ENCODE measurements around the gene SZT2.

SZT2 gene

DNA sequence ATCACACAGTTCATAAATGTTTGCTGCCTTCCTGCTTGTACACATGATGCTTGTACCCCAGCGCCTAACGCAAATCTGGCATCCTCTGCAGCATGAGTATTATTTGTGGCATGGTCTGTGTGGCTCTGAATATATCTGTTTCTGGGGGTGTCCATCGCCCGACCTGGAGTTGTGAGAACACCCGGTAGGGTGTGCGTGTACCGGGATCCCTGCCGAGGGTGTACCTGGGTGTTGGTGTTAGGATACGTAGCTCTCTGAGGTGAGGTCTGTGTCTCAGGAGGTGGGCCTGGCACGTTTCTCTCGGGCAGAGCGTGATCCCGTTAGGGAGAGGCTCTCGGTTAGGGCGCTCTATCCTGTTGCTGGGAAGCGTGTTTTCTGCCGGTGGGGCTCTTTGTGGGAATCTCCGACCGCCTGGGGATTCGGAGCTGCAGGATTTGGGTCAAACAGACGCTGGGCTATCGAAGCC, 41.3 kb upstream of the SZT2 start:
- no peaks in the 10 kb centered on the region for H3K36me3 ChIP-seq
- no peaks in the 10 kb centered on the region for H3K27me3 ChIP-seq
- H3K4me1 ChIP-seq: peaks cover 0 to 21% (median 10%) of the 10 kb centered on the region in 4 donors
- no peaks in the 10 kb centered on the region for H3K9me3 ChIP-seq
- TF ChIP-seq, protein P1, sequence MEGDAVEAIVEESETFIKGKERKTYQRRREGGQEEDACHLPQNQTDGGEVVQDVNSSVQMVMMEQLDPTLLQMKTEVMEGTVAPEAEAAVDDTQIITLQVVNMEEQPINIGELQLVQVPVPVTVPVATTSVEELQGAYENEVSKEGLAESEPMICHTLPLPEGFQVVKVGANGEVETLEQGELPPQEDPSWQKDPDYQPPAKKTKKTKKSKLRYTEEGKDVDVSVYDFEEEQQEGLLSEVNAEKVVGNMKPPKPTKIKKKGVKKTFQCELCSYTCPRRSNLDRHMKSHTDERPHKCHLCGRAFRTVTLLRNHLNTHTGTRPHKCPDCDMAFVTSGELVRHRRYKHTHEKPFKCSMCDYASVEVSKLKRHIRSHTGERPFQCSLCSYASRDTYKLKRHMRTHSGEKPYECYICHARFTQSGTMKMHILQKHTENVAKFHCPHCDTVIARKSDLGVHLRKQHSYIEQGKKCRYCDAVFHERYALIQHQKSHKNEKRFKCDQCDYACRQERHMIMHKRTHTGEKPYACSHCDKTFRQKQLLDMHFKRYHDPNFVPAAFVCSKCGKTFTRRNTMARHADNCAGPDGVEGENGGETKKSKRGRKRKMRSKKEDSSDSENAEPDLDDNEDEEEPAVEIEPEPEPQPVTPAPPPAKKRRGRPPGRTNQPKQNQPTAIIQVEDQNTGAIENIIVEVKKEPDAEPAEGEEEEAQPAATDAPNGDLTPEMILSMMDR (IDR thresholded peaks at IDR 0.05): no peak
- H3K4me3 ChIP-seq: peak overlapping the region; percentile 59 to 82
- peak in 1 of 2 donors; percentile 37 for DNase-seq
- intact Hi-C loops (cut with DNase I; ENCODE audit: low total_unique reads): loop anchor here (10.0 kb wide), 1 partner anchor 424 kb away; no protein-coding TSS in a partner anchor
- H3K27ac ChIP-seq: peak overlapping the region; percentile 86 to 93

DNA sequence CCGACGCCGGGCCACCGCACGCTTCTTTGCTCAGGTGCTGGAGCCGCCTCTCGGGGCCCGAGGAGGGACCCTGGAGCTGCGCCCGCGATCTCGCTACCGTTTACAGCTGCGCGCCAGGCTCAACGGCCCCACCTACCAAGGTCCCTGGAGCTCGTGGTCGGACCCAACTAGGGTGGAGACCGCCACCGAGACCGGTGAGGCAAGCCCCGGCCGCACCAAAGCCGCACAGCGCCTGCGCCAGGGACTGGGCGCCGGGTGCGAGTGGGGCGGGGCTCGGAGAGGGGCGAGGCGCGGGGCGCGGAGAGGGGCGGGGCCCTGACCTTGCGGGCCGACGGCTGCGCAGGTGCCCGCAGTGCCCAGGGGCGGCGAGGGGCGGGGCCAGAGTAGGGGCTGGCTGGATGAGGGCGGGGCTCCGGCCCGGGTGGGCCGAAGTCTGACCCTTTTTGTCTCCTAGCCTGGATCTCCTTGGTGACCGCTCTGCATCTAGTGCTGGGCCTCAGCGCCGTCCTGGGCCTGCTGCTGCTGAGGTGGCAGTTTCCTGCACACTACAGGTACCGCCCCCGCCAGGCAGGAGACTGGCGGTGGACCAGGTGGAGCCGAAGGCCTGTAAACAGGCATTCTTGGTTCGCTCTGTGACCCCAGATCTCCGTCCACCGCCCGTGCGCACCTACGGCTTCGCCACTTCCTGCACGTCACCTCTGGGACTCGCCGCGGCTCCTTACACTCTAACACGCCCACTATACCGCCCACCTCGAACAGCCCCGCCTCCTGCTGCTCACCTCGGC, 40.7 kb upstream of the SZT2 start:
- TF ChIP-seq, protein P1 (IDR thresholded peaks at IDR 0.05): no peak
- H3K27me3 ChIP-seq: no peaks in the 10 kb centered on the region
- intact Hi-C loops (cut with DNase I; ENCODE audit: low total_unique reads): loop anchor here (10.0 kb wide), 1 partner anchor 424 kb away; no protein-coding TSS in a partner anchor
- peak; percentile 65 to 89 for DNase-seq
- peak overlapping the region; percentile 86 to 93 for H3K27ac ChIP-seq
- H3K9me3 ChIP-seq: no peaks in the 10 kb centered on the region
- peaks cover 0 to 19% (median 10%) of the 10 kb centered on the region in 4 donors for H3K4me1 ChIP-seq
- no peaks in the 10 kb centered on the region for H3K36me3 ChIP-seq
- H3K4me3 ChIP-seq: peak overlapping the region; percentile 59 to 82

DNA sequence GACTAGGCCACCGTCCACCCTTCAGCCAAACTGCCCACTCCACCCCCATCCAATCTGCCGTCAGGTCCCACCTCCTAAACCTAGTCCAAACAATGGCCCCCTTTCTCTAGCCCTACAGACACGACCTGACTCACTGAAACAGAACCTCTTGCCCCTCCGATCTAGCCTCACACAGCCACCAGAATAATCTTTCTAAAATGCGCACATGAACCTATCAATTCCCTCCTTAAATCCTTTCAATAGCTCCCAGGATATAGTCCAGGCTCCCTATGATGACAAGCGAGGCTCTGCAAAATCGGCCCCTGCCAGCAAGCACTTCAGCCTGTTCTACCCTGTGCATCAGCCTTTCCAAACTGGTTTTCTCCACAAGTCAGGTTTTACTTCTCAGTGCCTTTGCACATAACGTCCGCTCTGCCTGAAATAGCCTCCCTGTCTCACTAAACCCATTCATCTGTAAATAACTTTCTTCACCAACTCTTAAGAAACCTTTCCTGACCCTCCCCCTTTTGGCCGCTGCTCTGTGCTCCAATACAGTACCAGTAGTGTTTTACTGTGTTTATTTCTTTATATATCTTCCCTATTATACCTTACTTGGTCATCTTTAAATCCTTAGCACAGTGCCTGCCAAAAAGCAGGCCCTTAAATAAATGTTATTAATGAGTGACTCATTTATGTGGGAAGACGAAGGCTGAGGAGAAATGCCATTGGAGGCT, 39.9 kb upstream of the SZT2 start:
- no peaks in the 10 kb centered on the region for H3K9me3 ChIP-seq
- H3K4me3 ChIP-seq: peak overlapping the region; percentile 59 to 82
- H3K4me1 ChIP-seq: peaks cover 0 to 15% (median 10%) of the 10 kb centered on the region in 4 donors
- TF ChIP-seq, protein P1 (IDR thresholded peaks at IDR 0.05): no peak
- intact Hi-C loops (cut with DNase I; ENCODE audit: low total_unique reads): loop anchor here (5.0 to 10.0 kb wide), 2 partner anchors 38 to 425 kb away; partner anchors contain the start of genes MED8 and SZT2
- no peaks in the 10 kb centered on the region for H3K36me3 ChIP-seq
- DNase-seq: peak; percentile 30 to 66
- no peaks in the 10 kb centered on the region for H3K27me3 ChIP-seq
- H3K27ac ChIP-seq: peak overlapping the region; percentile 86 to 93

DNA sequence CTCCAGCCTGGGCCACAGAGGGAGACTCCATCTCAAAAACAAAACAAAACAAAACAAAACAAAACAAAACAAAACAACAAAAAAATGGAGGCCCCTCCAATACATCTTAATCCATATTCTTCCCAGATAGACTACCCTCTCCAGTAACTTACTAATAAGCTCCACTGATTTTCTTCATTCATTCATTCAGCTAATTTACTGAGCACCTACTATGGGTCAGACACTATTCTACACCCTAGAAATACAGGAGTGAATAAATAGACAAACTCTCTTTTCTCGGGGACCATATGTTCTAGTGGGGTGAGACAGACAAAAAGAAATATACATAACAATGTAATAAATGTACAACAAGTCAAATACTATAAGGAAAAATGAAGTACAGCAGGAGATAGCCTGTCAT, 38.7 kb upstream of the SZT2 start:
- no peak for DNase-seq
- Histone ChIP-seq H3K36me3 (no peaks in the 10 kb centered on the region), H3K27me3 (no peaks in the 10 kb centered on the region), H3K27ac (no peak overlapping the region), H3K4me3 (no peak overlapping the region), H3K9me3 (no peaks in the 10 kb centered on the region), H3K4me1 (peaks cover 0 to 15% (median 10%) of the 10 kb centered on the region in 4 donors)
- intact Hi-C loops (cut with DNase I; ENCODE audit: low total_unique reads): loop anchor here (5.0 kb wide), 1 partner anchor 36 kb away; the partner anchor contains the start of genes MED8 and SZT2
- TF ChIP-seq, protein P1 (IDR thresholded peaks at IDR 0.05): no peak

DNA sequence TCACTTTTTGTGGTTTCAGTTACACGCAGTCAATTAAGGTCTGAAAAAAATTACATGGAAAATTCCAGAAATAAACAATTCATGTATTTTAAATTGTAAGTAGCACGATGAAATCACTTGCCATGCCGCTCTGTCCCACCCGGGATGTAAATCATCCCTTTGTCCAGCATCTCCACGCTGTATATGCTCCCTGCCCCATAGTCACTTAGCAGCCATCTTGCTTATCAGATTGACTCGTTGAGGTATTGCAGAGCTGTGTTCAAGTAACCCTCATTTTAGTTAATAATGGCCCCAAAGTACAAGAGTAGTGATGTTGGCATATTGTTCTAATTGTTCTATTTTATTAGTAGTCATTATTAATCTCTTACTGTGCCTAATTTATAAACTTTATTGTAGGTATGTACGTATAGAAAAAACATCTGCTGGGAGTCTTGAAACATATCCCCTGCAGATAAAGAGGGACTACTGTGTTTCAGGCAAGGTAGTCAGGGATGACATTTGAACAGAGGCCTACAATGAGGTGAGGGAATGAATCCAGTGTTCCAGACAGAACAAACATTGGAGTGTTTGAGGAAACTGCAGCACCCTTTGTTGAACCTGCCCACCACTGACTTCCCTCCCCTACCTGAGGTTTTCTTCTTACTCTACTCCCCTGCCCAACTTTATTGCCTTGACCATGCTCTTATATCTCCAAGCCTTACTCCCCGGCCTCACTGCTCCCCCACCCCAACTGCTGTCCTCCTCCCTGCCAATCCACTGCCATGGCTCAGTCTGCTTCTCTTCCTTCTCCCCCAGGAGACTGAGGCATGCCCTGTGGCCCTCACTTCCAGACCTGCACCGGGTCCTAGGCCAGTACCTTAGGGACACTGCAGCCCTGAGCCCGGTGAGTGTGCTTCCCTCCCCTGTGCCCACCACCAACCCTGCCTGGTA, 38.0 kb upstream of the SZT2 start:
- H3K9me3 ChIP-seq: no peaks in the 10 kb centered on the region
- no peaks in the 10 kb centered on the region for H3K27me3 ChIP-seq
- H3K4me1 ChIP-seq: peaks cover 0 to 15% (median 10%) of the 10 kb centered on the region in 4 donors
- H3K36me3 ChIP-seq: no peaks in the 10 kb centered on the region
- no peak for DNase-seq
- TF ChIP-seq, protein P1 (IDR thresholded peaks at IDR 0.05): no peak
- no peak overlapping the region for H3K4me3 ChIP-seq
- intact Hi-C loops (cut with DNase I; ENCODE audit: low total_unique reads): loop anchor here (5.0 kb wide), 1 partner anchor 36 kb away; the partner anchor contains the start of genes MED8 and SZT2
- H3K27ac ChIP-seq: no peak overlapping the region
